ENCODE measurements around the gene BBS12. TPM values are rescaled to one million over a fixed set of nuclear protein-coding genes. Genes with fewer than 3 reads are reported as not detected.
A peak's percentile ranks its signal among the peaks of the same experiment; 100 is the strongest.

The BBS12 gene
- total RNA-seq, 1 donor from 2014 or later = 4.2 TPM

DNA sequence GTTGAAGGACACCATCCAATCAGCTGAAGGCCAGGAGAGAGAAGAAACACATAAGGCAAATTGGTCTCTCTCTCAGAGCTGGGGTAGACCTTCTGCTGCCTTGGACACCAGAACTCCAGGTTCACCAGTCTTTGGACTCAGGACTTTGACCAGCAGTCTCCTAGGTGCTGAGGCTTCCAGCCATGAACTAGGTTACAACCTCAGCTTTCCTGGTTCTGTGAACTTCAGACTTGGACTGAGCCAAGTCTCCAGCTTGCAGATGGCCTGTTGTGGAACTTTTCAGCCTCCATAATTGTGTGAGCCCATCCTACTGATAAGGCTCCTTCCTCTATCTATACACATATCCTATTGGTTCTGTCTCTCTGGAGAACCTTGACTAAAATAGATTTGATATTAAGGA, 20.6 kb upstream of the BBS12 start:
- no peaks in the 10 kb centered on the region for H3K27me3 ChIP-seq (ENCODE audit: control insufficient read depth in 3 of 3, insufficient read depth in 3 of 3, low read length in 3 of 3)
- no peaks in the 10 kb centered on the region for H3K9me3 ChIP-seq (ENCODE audit: control insufficient read depth in 3 of 3, low read length in 3 of 3)
- no peak overlapping the region for H3K27ac ChIP-seq (ENCODE audit: low read depth, low read length)
- no peak overlapping the region for H3K4me3 ChIP-seq (ENCODE audit: low read length in 3 of 3)
- no peaks in the 10 kb centered on the region for H3K36me3 ChIP-seq (ENCODE audit: control insufficient read depth in 3 of 3, insufficient read depth in 3 of 3, low read length in 3 of 3)
- H3K4me1 ChIP-seq (ENCODE audit: control insufficient read depth in 3 of 3, insufficient read depth in 3 of 3, low read length in 3 of 3) = peaks cover 0 to 4% (median 2%) of the 10 kb centered on the region in 3 donors
- no peak overlapping the region for H3K9ac ChIP-seq (ENCODE audit: low read depth in 1 of 3, low read length in 3 of 3)

GRCh38 chr4:122712782-122713181, 19.7 kb upstream of the BBS12 start:
- no peak overlapping the region for H3K27ac ChIP-seq (ENCODE audit: low read depth, low read length)
- no peaks in the 10 kb centered on the region for H3K9me3 ChIP-seq (ENCODE audit: control insufficient read depth in 3 of 3, low read length in 3 of 3)
- no peaks in the 10 kb centered on the region for H3K36me3 ChIP-seq (ENCODE audit: control insufficient read depth in 3 of 3, insufficient read depth in 3 of 3, low read length in 3 of 3)
- H3K4me1 ChIP-seq (ENCODE audit: control insufficient read depth in 3 of 3, insufficient read depth in 3 of 3, low read length in 3 of 3) = peaks cover 0 to 4% (median 2%) of the 10 kb centered on the region in 3 donors
- no peak overlapping the region for H3K9ac ChIP-seq (ENCODE audit: low read depth in 1 of 3, low read length in 3 of 3)
- no peaks in the 10 kb centered on the region for H3K27me3 ChIP-seq (ENCODE audit: control insufficient read depth in 3 of 3, insufficient read depth in 3 of 3, low read length in 3 of 3)
- H3K4me3 ChIP-seq (ENCODE audit: low read length in 3 of 3) = no peak overlapping the region

GRCh38 chr4:122715221-122715620, 17.3 kb upstream of the BBS12 start:
- Histone ChIP-seq H3K4me1 (ENCODE audit: control insufficient read depth in 3 of 3, insufficient read depth in 3 of 3, low read length in 3 of 3) (peaks cover 0 to 4% (median 2%) of the 10 kb centered on the region in 3 donors), H3K9me3 (ENCODE audit: control insufficient read depth in 3 of 3, low read length in 3 of 3) (no peaks in the 10 kb centered on the region), H3K27ac (ENCODE audit: low read depth, low read length) (no peak overlapping the region), H3K36me3 (ENCODE audit: control insufficient read depth in 3 of 3, insufficient read depth in 3 of 3, low read length in 3 of 3) (no peaks in the 10 kb centered on the region), H3K9ac (ENCODE audit: low read depth in 1 of 3, low read length in 3 of 3) (no peak overlapping the region), H3K4me3 (ENCODE audit: low read length in 3 of 3) (no peak overlapping the region), H3K27me3 (ENCODE audit: control insufficient read depth in 3 of 3, insufficient read depth in 3 of 3, low read length in 3 of 3) (no peaks in the 10 kb centered on the region)

DNA sequence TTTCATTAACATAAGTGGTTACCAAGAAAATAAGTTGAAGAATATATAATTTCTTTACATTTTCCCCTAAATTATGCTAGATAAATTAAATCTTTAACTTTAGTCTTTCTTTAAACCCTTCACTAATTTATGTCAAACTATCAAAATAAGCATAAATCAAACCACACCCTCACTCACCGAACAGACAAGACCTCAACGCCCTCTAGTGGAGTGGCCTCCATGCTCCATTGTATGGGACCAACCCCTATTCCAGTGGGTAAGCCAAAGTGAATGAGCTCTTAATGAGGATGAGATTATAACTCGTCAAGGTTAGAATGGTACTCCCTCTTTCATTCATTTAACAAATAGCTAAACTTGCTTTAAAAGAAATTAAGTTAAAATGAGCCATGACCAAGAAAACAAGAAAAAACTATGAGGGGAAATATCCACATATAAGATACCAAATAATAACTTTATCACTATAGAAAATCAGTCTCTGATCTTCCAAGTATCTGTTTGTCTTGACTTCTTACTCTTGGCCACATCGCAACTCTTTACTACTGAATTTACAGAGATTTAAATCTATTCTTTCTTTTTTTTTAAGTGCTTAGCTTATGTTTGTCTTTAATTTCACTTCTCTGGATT, 15.6 kb upstream of the BBS12 start:
- Histone ChIP-seq H3K4me3 (ENCODE audit: low read length in 3 of 3) (no peak overlapping the region), H3K4me1 (ENCODE audit: control insufficient read depth in 3 of 3, insufficient read depth in 3 of 3, low read length in 3 of 3) (no peaks in the 10 kb centered on the region), H3K27me3 (ENCODE audit: control insufficient read depth in 3 of 3, insufficient read depth in 3 of 3, low read length in 3 of 3) (no peaks in the 10 kb centered on the region), H3K27ac (ENCODE audit: low read depth, low read length) (no peak overlapping the region), H3K36me3 (ENCODE audit: control insufficient read depth in 3 of 3, insufficient read depth in 3 of 3, low read length in 3 of 3) (no peaks in the 10 kb centered on the region), H3K9me3 (ENCODE audit: control insufficient read depth in 3 of 3, low read length in 3 of 3) (no peaks in the 10 kb centered on the region), H3K9ac (ENCODE audit: low read depth in 1 of 3, low read length in 3 of 3) (no peak overlapping the region)

GRCh38 chr4:122718281-122718680, 14.2 kb upstream of the BBS12 start:
- Histone ChIP-seq H3K36me3 (ENCODE audit: control insufficient read depth in 3 of 3, insufficient read depth in 3 of 3, low read length in 3 of 3) (no peaks in the 10 kb centered on the region), H3K4me1 (ENCODE audit: control insufficient read depth in 3 of 3, insufficient read depth in 3 of 3, low read length in 3 of 3) (no peaks in the 10 kb centered on the region), H3K27ac (ENCODE audit: low read depth, low read length) (no peak overlapping the region), H3K27me3 (ENCODE audit: control insufficient read depth in 3 of 3, insufficient read depth in 3 of 3, low read length in 3 of 3) (no peaks in the 10 kb centered on the region), H3K9me3 (ENCODE audit: control insufficient read depth in 3 of 3, low read length in 3 of 3) (no peaks in the 10 kb centered on the region), H3K4me3 (ENCODE audit: low read length in 3 of 3) (no peak overlapping the region), H3K9ac (ENCODE audit: low read depth in 1 of 3, low read length in 3 of 3) (no peak overlapping the region)

- H3K4me1 ChIP-seq (ENCODE audit: control insufficient read depth in 3 of 3, insufficient read depth in 3 of 3, low read length in 3 of 3) = no peaks in the 10 kb centered on the region
- no peak overlapping the region for H3K27ac ChIP-seq (ENCODE audit: low read depth, low read length)
These were observed 10.2 kb upstream of the BBS12 start for GRCh38 chr4:122722256-122722655.

DNA sequence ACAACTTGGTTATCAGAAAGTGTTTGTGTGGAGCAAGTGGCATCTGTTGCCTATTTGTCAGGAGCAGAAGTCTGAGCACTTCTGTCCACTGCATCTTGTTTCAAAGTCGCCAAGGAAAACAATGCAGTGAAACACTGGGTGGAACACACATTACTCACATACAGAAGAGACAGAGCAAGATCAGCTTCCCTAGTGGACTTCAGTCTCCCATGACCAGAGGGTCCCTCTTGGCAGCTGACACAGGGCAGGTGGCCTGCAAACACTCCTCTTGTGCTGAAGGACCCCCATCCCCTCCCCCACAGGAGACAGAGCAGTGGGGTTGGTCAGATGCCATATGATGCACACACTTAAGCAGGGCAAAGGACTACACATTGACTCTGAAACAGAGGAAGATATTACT, 3.6 kb upstream of the BBS12 start:
- no peak overlapping the region for H3K9ac ChIP-seq (ENCODE audit: low read depth in 1 of 3, low read length in 3 of 3)
- H3K27me3 ChIP-seq (ENCODE audit: control insufficient read depth in 3 of 3, insufficient read depth in 3 of 3, low read length in 3 of 3) = no peaks in the 10 kb centered on the region
- no peak overlapping the region for H3K4me3 ChIP-seq (ENCODE audit: low read length in 3 of 3)
- peaks cover 7 to 12% (median 11%) of the 10 kb centered on the region in 3 donors for H3K4me1 ChIP-seq (ENCODE audit: control insufficient read depth in 3 of 3, insufficient read depth in 3 of 3, low read length in 3 of 3)
- H3K27ac ChIP-seq (ENCODE audit: low read depth, low read length) = no peak overlapping the region
- no peaks in the 10 kb centered on the region for H3K36me3 ChIP-seq (ENCODE audit: control insufficient read depth in 3 of 3, insufficient read depth in 3 of 3, low read length in 3 of 3)
- no peaks in the 10 kb centered on the region for H3K9me3 ChIP-seq (ENCODE audit: control insufficient read depth in 3 of 3, low read length in 3 of 3)

More at GRCh38 chr4:122722256-122722655, 10.2 kb upstream of the BBS12 start:
- H3K9ac ChIP-seq (ENCODE audit: low read depth in 1 of 3, low read length in 3 of 3) = no peak overlapping the region
- H3K4me3 ChIP-seq (ENCODE audit: low read length in 3 of 3) = no peak overlapping the region
- H3K9me3 ChIP-seq (ENCODE audit: control insufficient read depth in 3 of 3, low read length in 3 of 3) = no peaks in the 10 kb centered on the region
- H3K36me3 ChIP-seq (ENCODE audit: control insufficient read depth in 3 of 3, insufficient read depth in 3 of 3, low read length in 3 of 3) = no peaks in the 10 kb centered on the region
- H3K27me3 ChIP-seq (ENCODE audit: control insufficient read depth in 3 of 3, insufficient read depth in 3 of 3, low read length in 3 of 3) = no peaks in the 10 kb centered on the region

DNA sequence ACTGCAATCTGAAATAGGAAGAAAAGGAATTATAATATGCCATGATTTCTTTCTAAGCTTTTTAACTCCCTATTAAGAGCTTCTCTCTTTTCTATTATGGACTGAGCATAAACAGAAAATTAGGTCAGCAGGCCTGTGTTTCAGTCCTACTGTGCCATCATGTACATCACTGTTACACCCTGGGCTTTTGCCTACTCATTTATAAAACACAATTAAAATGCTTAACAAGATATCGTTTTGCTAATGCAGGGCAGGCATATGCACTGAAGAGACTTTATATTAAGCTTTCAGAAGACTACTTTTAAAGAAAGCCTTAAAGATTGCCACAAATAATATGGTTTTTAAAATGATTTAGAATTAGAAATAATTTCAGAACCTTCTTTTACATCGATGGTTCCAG, 828 bp upstream of the BBS12 start:
- H3K4me1 ChIP-seq (ENCODE audit: control insufficient read depth in 3 of 3, insufficient read depth in 3 of 3, low read length in 3 of 3) = peaks cover 7 to 12% (median 11%) of the 10 kb centered on the region in 3 donors
- no peaks in the 10 kb centered on the region for H3K36me3 ChIP-seq (ENCODE audit: control insufficient read depth in 3 of 3, insufficient read depth in 3 of 3, low read length in 3 of 3)
- no peaks in the 10 kb centered on the region for H3K27me3 ChIP-seq (ENCODE audit: control insufficient read depth in 3 of 3, insufficient read depth in 3 of 3, low read length in 3 of 3)
- peak overlapping the region; percentile 21 to 73 (median 60) for H3K4me3 ChIP-seq (ENCODE audit: low read length in 3 of 3)
- H3K9ac ChIP-seq (ENCODE audit: low read depth in 1 of 3, low read length in 3 of 3) = peak overlapping the region in 2 of 3 donors; percentile 60 to 74
- H3K9me3 ChIP-seq (ENCODE audit: control insufficient read depth in 3 of 3, low read length in 3 of 3) = no peaks in the 10 kb centered on the region
- H3K27ac ChIP-seq (ENCODE audit: low read depth, low read length) = peak overlapping the region; percentile 29

DNA sequence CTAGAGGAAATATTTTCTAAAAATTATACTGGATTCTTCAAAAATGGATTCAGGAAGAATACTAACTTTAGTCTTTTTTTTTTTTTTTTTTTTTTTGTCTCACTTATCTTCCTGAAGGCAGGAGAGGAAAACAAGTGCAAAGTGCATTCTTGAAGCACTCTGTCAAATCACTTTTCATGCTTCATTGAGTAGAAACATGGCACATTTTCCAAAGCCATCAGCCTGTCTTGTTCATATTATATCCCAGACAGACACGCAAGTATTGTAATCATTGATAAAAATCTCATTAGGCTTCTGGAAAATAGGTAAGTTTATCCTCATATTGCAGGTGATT, 1.2 kb downstream of the BBS12 start:
- Histone ChIP-seq H3K27me3 (ENCODE audit: control insufficient read depth in 3 of 3, insufficient read depth in 3 of 3, low read length in 3 of 3) (no peaks in the 10 kb centered on the region), H3K27ac (ENCODE audit: low read depth, low read length) (no peak overlapping the region), H3K4me1 (ENCODE audit: control insufficient read depth in 3 of 3, insufficient read depth in 3 of 3, low read length in 3 of 3) (peaks cover 7 to 12% (median 11%) of the 10 kb centered on the region in 3 donors), H3K9ac (ENCODE audit: low read depth in 1 of 3, low read length in 3 of 3) (no peak overlapping the region), H3K4me3 (ENCODE audit: low read length in 3 of 3) (peak overlapping the region in 1 of 3 donors; percentile 89), H3K36me3 (ENCODE audit: control insufficient read depth in 3 of 3, insufficient read depth in 3 of 3, low read length in 3 of 3) (no peaks in the 10 kb centered on the region), H3K9me3 (ENCODE audit: control insufficient read depth in 3 of 3, low read length in 3 of 3) (no peaks in the 10 kb centered on the region)

DNA sequence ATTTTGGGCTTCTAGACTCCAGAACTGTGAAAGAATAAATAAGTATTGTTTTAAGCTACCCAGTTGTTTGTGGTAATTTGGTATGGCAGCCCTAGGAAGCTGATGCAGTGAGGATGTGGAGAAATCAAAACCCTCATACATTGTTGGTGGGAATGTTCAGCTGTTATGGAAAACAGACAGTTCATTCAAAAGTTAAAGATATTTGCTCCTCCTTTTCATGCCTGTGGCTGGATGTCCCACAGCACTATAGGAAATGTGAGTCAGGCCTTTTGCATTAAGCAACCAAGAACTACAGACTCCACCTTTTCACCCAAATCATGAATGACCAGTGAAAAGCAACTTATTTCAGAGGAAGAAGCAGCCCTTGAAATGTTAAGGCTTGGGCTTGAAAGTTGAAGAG, 6.7 kb downstream of the BBS12 start:
- Histone ChIP-seq H3K4me3 (ENCODE audit: low read length in 3 of 3) (no peak overlapping the region), H3K9me3 (ENCODE audit: control insufficient read depth in 3 of 3, low read length in 3 of 3) (no peaks in the 10 kb centered on the region), H3K4me1 (ENCODE audit: control insufficient read depth in 3 of 3, insufficient read depth in 3 of 3, low read length in 3 of 3) (no peaks in the 10 kb centered on the region), H3K27me3 (ENCODE audit: control insufficient read depth in 3 of 3, insufficient read depth in 3 of 3, low read length in 3 of 3) (no peaks in the 10 kb centered on the region), H3K9ac (ENCODE audit: low read depth in 1 of 3, low read length in 3 of 3) (no peak overlapping the region), H3K36me3 (ENCODE audit: control insufficient read depth in 3 of 3, insufficient read depth in 3 of 3, low read length in 3 of 3) (peaks cover 0 to 10% (median 0%) of the 10 kb centered on the region in 3 donors), H3K27ac (ENCODE audit: low read depth, low read length) (no peak overlapping the region)

Measured in skeletal muscle tissue (tissue), 4 donors.